Neuronal stem cell (in vitro differentiated cells): Measurements from ENCODE around the gene EOLA2.
"Not testable (repeated sequence)": the region's sequence is repeated elsewhere in the genome, so short reads cannot be mapped to it uniquely, and the experiment has no call there.

Experiments
- DNase-seq: peaks from one replicate; pipeline ENCODE4 v3.0.0-alpha.2; 2013; ENCODE audit warnings: low spot score
- H2AFZ ChIP-seq: one replicate; pipeline ENCODE4 v1.6.1; 2013; ENCODE audit warnings: mild to moderate bottlenecking, low read length, inconsistent platforms
- H2AK5ac ChIP-seq: 2 replicates; pipeline ENCODE4 v1.6.1; 2013; ENCODE audit warnings: low read depth, mild to moderate bottlenecking, inconsistent platforms, low read length, moderate library complexity, mixed read lengths
- H2BK120ac ChIP-seq: 2 replicates; pipeline ENCODE4 v1.6.1; 2013; ENCODE audit warnings: low read depth, mild to moderate bottlenecking, inconsistent platforms, low read length, moderate library complexity, mixed read lengths
- H2BK12ac ChIP-seq: one replicate; pipeline ENCODE4 v1.6.1; 2013; ENCODE audit warnings: low read length, inconsistent platforms
- H2BK15ac ChIP-seq: 2 replicates; pipeline ENCODE4 v1.6.1; 2013; ENCODE audit warnings: mild to moderate bottlenecking, low read length, inconsistent platforms, mixed read lengths
- H2BK5ac ChIP-seq: one replicate; pipeline ENCODE4 v1.6.1; 2013; ENCODE audit warnings: inconsistent platforms, mild to moderate bottlenecking, low read length, moderate library complexity
- H3K14ac ChIP-seq: one replicate; pipeline ENCODE4 v1.6.1; 2013; ENCODE audit warnings: low read length, inconsistent platforms
- H3K18ac ChIP-seq: 2 replicates; pipeline ENCODE4 v1.6.1; 2013; ENCODE audit warnings: low read length, inconsistent platforms
- H3K23ac ChIP-seq: 2 replicates; pipeline ENCODE4 v1.6.1; 2013; ENCODE audit warnings: low read depth, mild to moderate bottlenecking, mixed read lengths, low read length, inconsistent platforms; ENCODE audit not compliant: poor library complexity
- H3K27ac ChIP-seq: replicated peaks from 3 replicates; pipeline ENCODE4 v1.5.1; 2013; ENCODE audit warnings: low read length, inconsistent platforms
- H3K27me3 ChIP-seq, 3 experiments: 2 replicates each; pipeline ENCODE4 v1.6.1; 2013; ENCODE audit warnings: low read length in 3 of 3, mild to moderate bottlenecking in 2 of 3, inconsistent platforms in 1 of 3, low read depth in 1 of 3, mixed read lengths in 1 of 3, moderate library complexity in 1 of 3; ENCODE audit not compliant: control insufficient read depth in 3 of 3, insufficient read depth in 3 of 3
- H3K36me3 ChIP-seq, 2 donors: replicated peaks in 1 of 2; 2 replicates each; pipeline ENCODE4 v1.6.1; 2013; ENCODE audit warnings: low read length in 2 of 2; ENCODE audit not compliant: control insufficient read depth in 2 of 2, insufficient read depth in 2 of 2
- H3K4ac ChIP-seq: 2 replicates; pipeline ENCODE4 v1.6.1; 2013; ENCODE audit warnings: inconsistent platforms, mild to moderate bottlenecking, low read length, moderate library complexity
- H3K4me1 ChIP-seq, 2 donors: 1 replicate in 1 of 2; 2 replicates in 1 of 2; pipeline ENCODE4 v1.6.1; 2013; ENCODE audit warnings: low read length in 2 of 2, low read depth in 1 of 2; ENCODE audit not compliant: control insufficient read depth in 2 of 2, insufficient read depth in 1 of 2
- H3K4me2 ChIP-seq: one replicate; pipeline ENCODE4 v1.6.1; 2013; ENCODE audit warnings: mild to moderate bottlenecking, low read length, inconsistent platforms; ENCODE audit not compliant: insufficient read depth, poor library complexity, severe bottlenecking
- H3K4me3 ChIP-seq, 2 donors: 2 replicates each; pipeline ENCODE4 v1.5.1; 2013; ENCODE audit warnings: low read length in 2 of 2, mild to moderate bottlenecking in 2 of 2, inconsistent platforms in 1 of 2, moderate library complexity in 1 of 2
- H3K79me1 ChIP-seq: one replicate; pipeline ENCODE4 v1.6.1; 2013; ENCODE audit warnings: low read depth, mild to moderate bottlenecking, inconsistent platforms, low read length, moderate library complexity
- H3K9ac ChIP-seq: one replicate; pipeline ENCODE4 v1.6.1; 2013; ENCODE audit warnings: mild to moderate bottlenecking, low read depth, low read length, inconsistent platforms; ENCODE audit not compliant: poor library complexity
- H3K9me3 ChIP-seq, 2 donors: replicated peaks in 1 of 2; 2 replicates each; pipeline versions ENCODE3 to v1.6.1; 2013; ENCODE audit warnings: low read length in 2 of 2, mild to moderate bottlenecking in 2 of 2, inconsistent platforms in 1 of 2, low read depth in 1 of 2, mixed read lengths in 1 of 2, moderate library complexity in 1 of 2; ENCODE audit not compliant: control insufficient read depth in 2 of 2, insufficient read depth in 1 of 2
- H4K8ac ChIP-seq: one replicate; pipeline ENCODE4 v1.6.1; 2013; ENCODE audit warnings: low read depth, mild to moderate bottlenecking, inconsistent platforms, low read length, moderate library complexity
- H4K91ac ChIP-seq: one replicate; pipeline ENCODE4 v1.6.1; 2013; ENCODE audit warnings: low read length, low read depth, mild to moderate bottlenecking, inconsistent platforms; ENCODE audit not compliant: poor library complexity
- WGBS, 2 donors: extraction: QIAGEN DNeasy Blood & Tissue Kit; methylation state at CpG; one replicate each; pipeline ENCODE4 v1.1.7; 2013; ENCODE audit warnings: missing lambda C conversion rate in 2 of 2, mixed read lengths in 1 of 2; ENCODE audit not compliant: insufficient read length in 2 of 2, insufficient replicate concordance in 1 of 2; ENCODE audit errors: extremely low coverage in 2 of 2; 5-methylcytosine and 5-hydroxymethylcytosine counted together

Gene EOLA2

DNA sequence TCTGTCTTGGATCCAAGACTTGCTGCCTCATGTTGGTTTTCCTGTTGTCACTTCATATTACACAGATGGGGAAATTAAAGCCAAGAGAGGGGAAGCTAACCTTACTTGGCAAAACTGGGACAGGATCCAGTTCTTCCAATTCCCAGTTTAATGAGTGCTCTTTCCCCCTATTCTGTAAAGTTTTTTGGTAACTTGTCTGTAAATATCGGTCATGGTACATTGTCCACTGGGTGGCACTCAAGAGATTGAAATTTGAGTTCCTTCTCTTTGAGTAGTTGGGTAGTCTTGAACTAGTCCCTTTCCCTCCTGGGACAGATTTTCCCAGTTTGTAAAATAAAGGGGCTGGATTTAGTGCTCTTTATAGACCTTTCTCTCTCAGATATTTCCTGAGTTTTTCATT, 12.4 kb upstream of the EOLA2 start:
- H4K91ac ChIP-seq: no peak overlapping the region
- no peak overlapping the region for H3K14ac ChIP-seq
- no peak for DNase-seq
- H2BK12ac ChIP-seq: no peak overlapping the region
- H2BK120ac ChIP-seq: no peak overlapping the region
- no peaks in the 10 kb centered on the region for H3K9me3 ChIP-seq
- H2AK5ac ChIP-seq: no peak overlapping the region
- no peak overlapping the region for H3K9ac ChIP-seq
- no peak overlapping the region for H2BK5ac ChIP-seq
- no peak overlapping the region for H2BK15ac ChIP-seq
- no peak overlapping the region for H3K27ac ChIP-seq
- no peak overlapping the region for H2AFZ ChIP-seq
- H4K8ac ChIP-seq: no peak overlapping the region
- H3K36me3 ChIP-seq: peaks cover 0 to 14% of the 10 kb centered on the region in 2 donors
- H3K23ac ChIP-seq: no peak overlapping the region
- H3K4ac ChIP-seq: no peak overlapping the region
- H3K4me3 ChIP-seq: no peak overlapping the region
- no peaks in the 10 kb centered on the region for H3K79me1 ChIP-seq
- H3K4me1 ChIP-seq: no peaks in the 10 kb centered on the region
- H3K27me3 ChIP-seq: no peaks in the 10 kb centered on the region
- no peak overlapping the region for H3K4me2 ChIP-seq
- H3K18ac ChIP-seq: no peak overlapping the region
- WGBS, 2 donors: no CpG with 5 or more reads among the region's 1 CpG

DNA sequence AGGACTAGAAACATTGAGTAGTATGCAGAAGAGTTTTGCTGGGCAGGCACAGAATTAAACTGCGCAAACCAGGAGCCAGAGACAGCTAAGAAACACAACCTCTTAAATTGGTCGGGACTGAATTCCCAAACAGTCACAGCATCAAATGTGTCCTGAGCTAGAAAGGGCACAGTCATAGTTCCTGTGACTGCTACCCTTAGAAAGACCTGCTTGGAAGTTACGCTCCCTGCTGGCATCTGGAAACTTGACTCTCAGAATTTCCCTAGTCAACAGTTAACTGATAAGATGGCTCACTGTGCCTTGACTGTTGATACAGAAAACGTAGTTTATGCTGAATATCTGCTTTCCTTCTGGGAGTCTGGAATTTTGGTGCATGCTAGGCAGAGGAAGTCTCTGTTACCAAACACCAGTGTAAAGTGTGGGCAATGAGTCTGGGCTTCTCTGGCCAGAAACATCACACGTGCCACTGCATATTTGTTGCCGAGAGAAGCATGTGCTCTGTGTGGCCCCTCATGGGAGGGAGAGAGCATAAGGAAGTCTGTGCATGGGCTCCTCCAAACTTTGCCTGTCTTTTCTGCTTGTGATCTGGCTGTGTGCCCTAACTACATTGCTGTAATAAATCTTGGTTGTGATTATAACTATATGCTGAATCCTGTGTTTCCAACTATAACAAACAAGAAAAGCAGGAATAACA, 11.6 kb upstream of the EOLA2 start:
- H2BK5ac ChIP-seq: no peak overlapping the region
- no peak overlapping the region for H3K27ac ChIP-seq
- no peak overlapping the region for H3K23ac ChIP-seq
- no peak overlapping the region for H4K8ac ChIP-seq
- H2BK15ac ChIP-seq: no peak overlapping the region
- H3K18ac ChIP-seq: no peak overlapping the region
- H4K91ac ChIP-seq: no peak overlapping the region
- no peaks in the 10 kb centered on the region for H3K79me1 ChIP-seq
- H3K4me2 ChIP-seq: no peak overlapping the region
- H3K9ac ChIP-seq: no peak overlapping the region
- H3K4me1 ChIP-seq: no peaks in the 10 kb centered on the region
- H3K4ac ChIP-seq: no peak overlapping the region
- H3K27me3 ChIP-seq: no peaks in the 10 kb centered on the region
- H2BK120ac ChIP-seq: no peak overlapping the region
- no peak overlapping the region for H2AK5ac ChIP-seq
- H3K14ac ChIP-seq: no peak overlapping the region
- H3K36me3 ChIP-seq: peaks cover 0 to 14% of the 10 kb centered on the region in 2 donors
- H2BK12ac ChIP-seq: no peak overlapping the region
- H3K9me3 ChIP-seq: no peaks in the 10 kb centered on the region
- H2AFZ ChIP-seq: no peak overlapping the region
- no CpG with 5 or more reads among the region's 6 CpGs for WGBS, 2 donors
- DNase-seq: no peak
- no peak overlapping the region for H3K4me3 ChIP-seq

DNA sequence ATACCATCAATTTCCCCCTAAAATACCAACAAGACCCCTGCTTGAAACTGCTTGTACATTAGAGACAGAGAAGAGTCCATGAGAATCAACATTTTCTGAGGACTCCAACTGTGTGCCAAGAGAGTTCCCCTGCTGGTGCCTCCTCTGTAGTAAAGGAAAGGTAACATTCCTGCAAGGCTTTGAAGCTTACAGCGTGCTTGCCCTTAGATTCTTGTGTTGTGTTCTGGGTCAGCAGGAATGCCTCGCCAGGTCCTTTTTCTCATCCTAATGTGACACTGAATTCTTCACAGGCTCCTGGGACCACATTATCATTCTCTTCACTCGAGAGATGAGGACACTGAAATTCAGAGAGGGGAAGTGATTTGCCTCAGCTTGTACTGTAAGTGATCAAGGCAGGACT, 9.7 kb upstream of the EOLA2 start:
- no peaks in the 10 kb centered on the region for H3K9me3 ChIP-seq
- no peak overlapping the region for H2BK12ac ChIP-seq
- H3K23ac ChIP-seq: no peak overlapping the region
- peaks cover 0 to 14% of the 10 kb centered on the region in 2 donors for H3K36me3 ChIP-seq
- H2BK5ac ChIP-seq: no peak overlapping the region
- no peak overlapping the region for H4K91ac ChIP-seq
- no peaks in the 10 kb centered on the region for H3K27me3 ChIP-seq
- H3K9ac ChIP-seq: no peak overlapping the region
- H4K8ac ChIP-seq: no peak overlapping the region
- DNase-seq: no peak
- no peak overlapping the region for H2AK5ac ChIP-seq
- H2BK15ac ChIP-seq: no peak overlapping the region
- H3K4me3 ChIP-seq: no peak overlapping the region
- H3K4me2 ChIP-seq: no peak overlapping the region
- H3K4ac ChIP-seq: no peak overlapping the region
- H3K79me1 ChIP-seq: no peaks in the 10 kb centered on the region
- H2AFZ ChIP-seq: no peak overlapping the region
- no CpG with 5 or more reads among the region's 3 CpGs for WGBS, 2 donors
- no peak overlapping the region for H3K27ac ChIP-seq
- H2BK120ac ChIP-seq: no peak overlapping the region
- H3K18ac ChIP-seq: no peak overlapping the region
- no peaks in the 10 kb centered on the region for H3K4me1 ChIP-seq
- H3K14ac ChIP-seq: no peak overlapping the region

DNA sequence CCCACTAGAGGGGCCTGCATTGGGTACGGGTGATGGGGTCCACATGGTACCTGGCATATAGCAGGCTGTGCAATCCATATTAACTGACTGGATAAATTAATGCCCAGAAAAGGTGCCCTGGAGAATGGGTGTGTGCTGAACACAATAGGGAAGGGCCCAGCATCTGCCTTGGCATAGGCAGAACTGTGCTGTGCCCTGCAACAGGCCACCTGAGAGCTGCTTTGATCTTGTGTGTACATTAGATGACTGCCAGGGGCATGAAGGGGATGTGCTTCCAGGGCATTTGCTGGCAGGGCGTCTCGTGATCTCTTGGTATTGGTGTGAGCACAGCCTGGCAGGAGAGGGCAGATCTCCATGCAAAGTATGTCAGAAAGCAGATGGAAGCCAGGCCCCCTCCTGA, 8.6 kb upstream of the EOLA2 start:
- H3K18ac ChIP-seq, H2AFZ ChIP-seq, H3K9me3 ChIP-seq, H2BK15ac ChIP-seq, H4K8ac ChIP-seq, H3K4me3 ChIP-seq, H3K27me3 ChIP-seq, H3K23ac ChIP-seq, H2BK5ac ChIP-seq, H2BK120ac ChIP-seq, H3K14ac ChIP-seq, H2BK12ac ChIP-seq, H3K9ac ChIP-seq, H3K4ac ChIP-seq, H3K27ac ChIP-seq, H4K91ac ChIP-seq, H2AK5ac ChIP-seq, DNase-seq, H3K4me1 ChIP-seq, H3K4me2 ChIP-seq, H3K79me1 ChIP-seq: not testable (repeated sequence)
- peaks cover 0 to 14% of the 10 kb centered on the region in 2 donors for H3K36me3 ChIP-seq
- no CpG with 5 or more reads among the region's 3 CpGs for WGBS, 2 donors
